Ishikawa (cell line): ENCODE measurements around the gene C14orf132.

Experiments
- CEBPB ChIP-seq: IDR thresholded peaks from 2 replicates; pipeline ENCODE4 v1.6.1; 2012
- CREB1 ChIP-seq: IDR thresholded peaks from 2 replicates; pipeline ENCODE4 v1.6.1; 2012; ENCODE audit warnings: low read depth
- EGR1 ChIP-seq: IDR thresholded peaks from 2 replicates; pipeline ENCODE4 v1.6.1; 2012
- FOXM1 ChIP-seq: IDR thresholded peaks from 2 replicates; pipeline ENCODE4 v1.6.1; 2012; ENCODE audit warnings: low read depth, borderline replicate concordance
- NFIC ChIP-seq: IDR thresholded peaks from 2 replicates; pipeline ENCODE4 v1.6.1; 2012
- RAD21 ChIP-seq: IDR thresholded peaks from 2 replicates; pipeline ENCODE4 v1.6.1; 2012; ENCODE audit warnings: low read depth
- REST ChIP-seq: IDR thresholded peaks from 2 replicates; pipeline ENCODE4 v1.6.1; 2012; ENCODE audit warnings: low read depth, mild to moderate bottlenecking
- TCF12 ChIP-seq: IDR thresholded peaks from 2 replicates; pipeline ENCODE4 v1.6.1; 2012; ENCODE audit warnings: low read depth
- TEAD4 ChIP-seq: IDR thresholded peaks from 2 replicates; pipeline ENCODE4 v1.6.1; 2012
- YY1 ChIP-seq: IDR thresholded peaks from 2 replicates; pipeline ENCODE4 v1.6.1; 2012; ENCODE audit warnings: low read depth
- ZBTB7A ChIP-seq: IDR thresholded peaks from 2 replicates; pipeline ENCODE4 v1.6.1; 2012; ENCODE audit warnings: low read depth

GRCh38 chr14:96140952-96141351, 101.8 kb downstream of the C14orf132 start:
- TF ChIP-seq REST (no peak), YY1 (no peak), CREB1 (no peak), EGR1 (no peak), TCF12 (no peak), RAD21 (no peak), ZBTB7A (no peak), CEBPB (no peak), TEAD4 (no peak), FOXM1 (no peak), NFIC (no peak)
